Central memory CD8-positive, alpha-beta T cell (primary cell): ENCODE data around the gene ACTR5.
A peak's percentile ranks its signal among the peaks of the same experiment; 100 is the strongest.
"Not testable (repeated sequence)": the region's sequence is repeated elsewhere in the genome, so short reads cannot be mapped to it uniquely, and the experiment has no call there.

Experiments
- ATAC-seq: fragments of 150-1000 bp; cut with Tn5 transposase; replicated peaks from 2 replicates; pipeline ENCODE4 v1.10.0; 2022; ENCODE audit warnings: mild to moderate bottlenecking, moderate FRiP score, moderate number of reproducible peaks; ENCODE audit not compliant: poor library complexity, severe bottlenecking; ENCODE audit errors: extremely low read depth
- DNase-seq, 2 donors: peaks; one replicate each; pipeline ENCODE4 v3.0.0; 2021; ENCODE audit warnings: low spot score in 2 of 2
- H3K27ac Mint-ChIP-seq: one replicate; pipeline ENCODE4 v1.8.0; 2022; ENCODE audit warnings: low read depth, mild to moderate bottlenecking, moderate library complexity, mixed read lengths
- H3K27me3 Mint-ChIP-seq: one replicate; pipeline ENCODE4 v1.8.0; 2022; ENCODE audit warnings: mixed read lengths
- H3K36me3 Mint-ChIP-seq: one replicate; pipeline ENCODE4 v1.8.0; 2022; ENCODE audit warnings: mild to moderate bottlenecking, moderate library complexity, mixed read lengths; ENCODE audit not compliant: insufficient read depth
- H3K4me1 Mint-ChIP-seq: one replicate; pipeline ENCODE4 v1.8.0; 2022; ENCODE audit warnings: mixed read lengths
- H3K4me3 Mint-ChIP-seq: one replicate; pipeline ENCODE4 v1.8.0; 2022; ENCODE audit warnings: mild to moderate bottlenecking, moderate library complexity, mixed read lengths
- H3K9me3 Mint-ChIP-seq: one replicate; pipeline ENCODE4 v1.8.0; 2022; ENCODE audit warnings: mixed read lengths

The ACTR5 gene

GRCh38 chr20:38782275-38782674 lies 34.0 kb downstream of the ACTR5 start:
- Mint-ChIP-seq H3K4me1 (no peaks in the 10 kb centered on the region), H3K27ac (no peak overlapping the region), H3K27me3 (no peaks in the 10 kb centered on the region), H3K36me3 (peaks cover 2% of the 10 kb centered on the region), H3K9me3 (no peaks in the 10 kb centered on the region), H3K4me3 (no peak overlapping the region)
- no peak for ATAC-seq
- DNase-seq: no peak

GRCh38 chr20:38787870-38788269 lies 39.6 kb downstream of the ACTR5 start:
- ATAC-seq: no peak

GRCh38 chr20:38789503-38790199 lies 41.4 kb downstream of the ACTR5 start:
- Mint-ChIP-seq H3K27ac (no peak overlapping the region), H3K4me3 (no peak overlapping the region), H3K4me1 (peaks cover 6% of the 10 kb centered on the region), H3K36me3 (no peaks in the 10 kb centered on the region), H3K9me3 (no peaks in the 10 kb centered on the region), H3K27me3 (no peaks in the 10 kb centered on the region)
- ATAC-seq (no peak), DNase-seq (no peak)

More at GRCh38 chr20:38787870-38788269, 39.6 kb downstream of the ACTR5 start:
- Mint-ChIP-seq H3K9me3 (no peaks in the 10 kb centered on the region), H3K27ac (no peak overlapping the region), H3K36me3 (no peaks in the 10 kb centered on the region), H3K27me3 (no peaks in the 10 kb centered on the region), H3K4me3 (no peak overlapping the region), H3K4me1 (peaks cover 6% of the 10 kb centered on the region)
- no peak for DNase-seq

GRCh38 chr20:38790200-38791053 lies 42.2 kb downstream of the ACTR5 start:
- H3K27ac Mint-ChIP-seq: no peak overlapping the region

GRCh38 chr20:38791291-38791690 lies 43.0 kb downstream of the ACTR5 start:
- Mint-ChIP-seq H3K36me3 (peaks cover 2% of the 10 kb centered on the region), H3K27me3 (no peaks in the 10 kb centered on the region), H3K9me3 (no peaks in the 10 kb centered on the region), H3K4me1 (peaks cover 6% of the 10 kb centered on the region), H3K27ac (no peak overlapping the region), H3K4me3 (no peak overlapping the region)
- no peak for ATAC-seq
- no peak for DNase-seq

More at GRCh38 chr20:38790200-38791053, 42.2 kb downstream of the ACTR5 start:
- ATAC-seq (no peak), DNase-seq (no peak)
- H3K36me3 Mint-ChIP-seq: peaks cover 2% of the 10 kb centered on the region
- H3K4me3 Mint-ChIP-seq: no peak overlapping the region
- no peaks in the 10 kb centered on the region for H3K9me3 Mint-ChIP-seq
- H3K4me1 Mint-ChIP-seq: peaks cover 6% of the 10 kb centered on the region
- H3K27me3 Mint-ChIP-seq: no peaks in the 10 kb centered on the region

GRCh38 chr20:38791940-38792339 lies 43.7 kb downstream of the ACTR5 start:
- Mint-ChIP-seq H3K27ac (no peak overlapping the region), H3K4me3 (no peak overlapping the region), H3K4me1 (peaks cover 6% of the 10 kb centered on the region), H3K9me3 (no peaks in the 10 kb centered on the region), H3K36me3 (peaks cover 2% of the 10 kb centered on the region), H3K27me3 (no peaks in the 10 kb centered on the region)
- ATAC-seq: no peak
- DNase-seq: no peak

- not testable (repeated sequence) for DNase-seq, H3K27ac Mint-ChIP-seq, H3K36me3 Mint-ChIP-seq, H3K4me3 Mint-ChIP-seq, H3K27me3 Mint-ChIP-seq, H3K9me3 Mint-ChIP-seq, ATAC-seq
- H3K4me1 Mint-ChIP-seq: peaks cover 22% of the 10 kb centered on the region
Observed at GRCh38 chr20:38794057-38794456, 45.8 kb downstream of the ACTR5 start.

- no peak overlapping the region for H3K27ac Mint-ChIP-seq
- DNase-seq: no peak
- H3K4me1 Mint-ChIP-seq: peaks cover 22% of the 10 kb centered on the region
- H3K4me3 Mint-ChIP-seq: no peak overlapping the region
- no peaks in the 10 kb centered on the region for H3K27me3 Mint-ChIP-seq
- peaks cover 2% of the 10 kb centered on the region for H3K36me3 Mint-ChIP-seq
- no peaks in the 10 kb centered on the region for H3K9me3 Mint-ChIP-seq
- no peak for ATAC-seq
Observed at GRCh38 chr20:38798266-38798665, 50.0 kb downstream of the ACTR5 start.

GRCh38 chr20:38799203-38799602 lies 50.9 kb downstream of the ACTR5 start:
- no peak overlapping the region for H3K4me3 Mint-ChIP-seq
- H3K4me1 Mint-ChIP-seq: peaks cover 28% of the 10 kb centered on the region
- ATAC-seq: no peak
- peaks cover 2% of the 10 kb centered on the region for H3K36me3 Mint-ChIP-seq
- H3K27me3 Mint-ChIP-seq: no peaks in the 10 kb centered on the region
- H3K27ac Mint-ChIP-seq: no peak overlapping the region
- no peak for DNase-seq
- no peaks in the 10 kb centered on the region for H3K9me3 Mint-ChIP-seq

GRCh38 chr20:38800882-38801281 lies 52.6 kb downstream of the ACTR5 start:
- no peaks in the 10 kb centered on the region for H3K9me3 Mint-ChIP-seq
- peaks cover 13% of the 10 kb centered on the region for H3K36me3 Mint-ChIP-seq
- DNase-seq (no peak), ATAC-seq (no peak)
- H3K27ac Mint-ChIP-seq: no peak overlapping the region
- peaks cover 39% of the 10 kb centered on the region for H3K4me1 Mint-ChIP-seq
- no peaks in the 10 kb centered on the region for H3K27me3 Mint-ChIP-seq
- H3K4me3 Mint-ChIP-seq: no peak overlapping the region

GRCh38 chr20:38804221-38804620 lies 56.0 kb downstream of the ACTR5 start:
- ATAC-seq (no peak), DNase-seq (no peak)
- H3K27ac Mint-ChIP-seq: peak overlapping the region; percentile 92
- peaks cover 46% of the 10 kb centered on the region for H3K4me1 Mint-ChIP-seq
- peaks cover 43% of the 10 kb centered on the region for H3K36me3 Mint-ChIP-seq
- peak overlapping the region; percentile 84 for H3K4me3 Mint-ChIP-seq
- H3K27me3 Mint-ChIP-seq: no peaks in the 10 kb centered on the region
- H3K9me3 Mint-ChIP-seq: no peaks in the 10 kb centered on the region

GRCh38 chr20:38804682-38805501 lies 56.6 kb downstream of the ACTR5 start:
- H3K27me3 Mint-ChIP-seq: no peaks in the 10 kb centered on the region
- H3K4me3 Mint-ChIP-seq: peak overlapping the region; percentile 84
- DNase-seq (peak; percentile 77 to 88), ATAC-seq (peak; percentile 79)
- H3K9me3 Mint-ChIP-seq: no peaks in the 10 kb centered on the region
- H3K27ac Mint-ChIP-seq: peak overlapping the region; percentile 92
- peaks cover 48% of the 10 kb centered on the region for H3K4me1 Mint-ChIP-seq
- H3K36me3 Mint-ChIP-seq: peaks cover 50% of the 10 kb centered on the region
